Chondrocyte (in vitro differentiated cells): ENCODE measurements around the gene SESN3. TPM values are rescaled to one million over a fixed set of nuclear protein-coding genes. Genes with fewer than 3 reads are reported as not detected.

Experiments
- DNase-seq: peaks from one replicate; pipeline ENCODE4 v3.0.0; 2021; ENCODE audit warnings: mixed read lengths, low spot score
- H3K27ac Mint-ChIP-seq: one replicate; pipeline ENCODE4 v1.8.0; 2021; ENCODE audit warnings: mild to moderate bottlenecking, moderate library complexity, mixed read lengths; ENCODE audit not compliant: unreplicated experiment
- H3K27me3 Mint-ChIP-seq: 2 replicates; pipeline ENCODE4 v1.8.0; 2021; ENCODE audit warnings: low read depth, mixed read lengths
- H3K36me3 Mint-ChIP-seq: 2 replicates; pipeline ENCODE4 v1.8.0; 2021; ENCODE audit warnings: low read depth, mixed read lengths
- H3K4me1 Mint-ChIP-seq: 2 replicates; pipeline ENCODE4 v1.8.0; 2021; ENCODE audit warnings: low read depth, mild to moderate bottlenecking, mixed read lengths
- H3K4me3 Mint-ChIP-seq: one replicate; pipeline ENCODE4 v1.8.0; 2021; ENCODE audit warnings: mild to moderate bottlenecking, moderate library complexity, mixed read lengths; ENCODE audit not compliant: unreplicated experiment
- H3K9me3 Mint-ChIP-seq: 2 replicates; pipeline ENCODE4 v1.8.0; 2021; ENCODE audit warnings: low read depth, mixed read lengths
- CTCF ChIP-seq: fragments of 200-600 bp; sonication (generic); IDR thresholded peaks from 2 replicates; pipeline ENCODE4 v1.5.0; 2021; ENCODE audit warnings: antibody characterized with exemption, mild to moderate bottlenecking, moderate library complexity
- total RNA-seq: library from RNA; stranded (reverse); gene quantifications from 3 replicates; pipeline ENCODE4 v1.2.1, GENCODE V29; 2021

Gene SESN3
- total RNA-seq, 1 donor from 2014 or later, result 104 TPM

- peak overlapping the region; percentile 60 for H3K27ac Mint-ChIP-seq
- peaks cover 37% of the 10 kb centered on the region for H3K4me1 Mint-ChIP-seq
- no peak overlapping the region for H3K4me3 Mint-ChIP-seq
- no peak for DNase-seq
- no peaks in the 10 kb centered on the region for H3K27me3 Mint-ChIP-seq
- H3K36me3 Mint-ChIP-seq, result no peaks in the 10 kb centered on the region
- no peak for TF ChIP-seq CTCF
- H3K9me3 Mint-ChIP-seq, result no peaks in the 10 kb centered on the region
These were observed 12.0 kb upstream of the SESN3 start for GRCh38 chr11:95242845-95243605.

GRCh38 chr11:95242091-95242844 lies 11.3 kb upstream of the SESN3 start:
- H3K4me1 Mint-ChIP-seq, result peaks cover 29% of the 10 kb centered on the region
- DNase-seq, result no peak
- no peaks in the 10 kb centered on the region for H3K36me3 Mint-ChIP-seq
- no peaks in the 10 kb centered on the region for H3K27me3 Mint-ChIP-seq
- no peaks in the 10 kb centered on the region for H3K9me3 Mint-ChIP-seq
- no peak for TF ChIP-seq CTCF
- no peak overlapping the region for H3K4me3 Mint-ChIP-seq
- H3K27ac Mint-ChIP-seq, result no peak overlapping the region

GRCh38 chr11:95241681-95242081 lies 10.7 kb upstream of the SESN3 start:
- no peak overlapping the region for H3K27ac Mint-ChIP-seq
- H3K27me3 Mint-ChIP-seq, result no peaks in the 10 kb centered on the region
- peaks cover 25% of the 10 kb centered on the region for H3K4me1 Mint-ChIP-seq

GRCh38 chr11:95239871-95240649 lies 9.1 kb upstream of the SESN3 start:
- Mint-ChIP-seq H3K27ac (no peak overlapping the region), H3K4me1 (peaks cover 25% of the 10 kb centered on the region), H3K4me3 (no peak overlapping the region), H3K27me3 (no peaks in the 10 kb centered on the region), H3K36me3 (no peaks in the 10 kb centered on the region), H3K9me3 (no peaks in the 10 kb centered on the region)
- no peak for TF ChIP-seq CTCF
- no peak for DNase-seq

More at GRCh38 chr11:95241681-95242081, 10.7 kb upstream of the SESN3 start:
- TF ChIP-seq CTCF, result no peak
- Mint-ChIP-seq H3K4me3 (no peak overlapping the region), H3K36me3 (no peaks in the 10 kb centered on the region), H3K9me3 (no peaks in the 10 kb centered on the region)
- DNase-seq, result no peak

GRCh38 chr11:95232666-95233065 lies 1.7 kb upstream of the SESN3 start:
- DNase-seq, result no peak
- Mint-ChIP-seq H3K4me3 (no peak overlapping the region), H3K27ac (no peak overlapping the region), H3K36me3 (peaks cover 3% of the 10 kb centered on the region), H3K27me3 (no peaks in the 10 kb centered on the region), H3K9me3 (no peaks in the 10 kb centered on the region), H3K4me1 (peaks cover 19% of the 10 kb centered on the region)
- no peak for TF ChIP-seq CTCF
